NCI-H146 treated with DMSO at 0.1 percent for 48 hours (cell line): ENCODE data around the gene AQR.
"Not testable (repeated sequence)": the region's sequence is repeated elsewhere in the genome, so short reads cannot be mapped to it uniquely, and the experiment has no call there.

Source experiments
- DNase-seq: peaks from one replicate; lab custom pipeline; 2025; ENCODE audit not compliant: unreplicated experiment; lab: John Stamatoyannopoulos, UW

Gene AQR

GRCh38 chr15:34953851-34954250, 15.7 kb downstream of the AQR start:
- no peak for DNase-seq

DNA sequence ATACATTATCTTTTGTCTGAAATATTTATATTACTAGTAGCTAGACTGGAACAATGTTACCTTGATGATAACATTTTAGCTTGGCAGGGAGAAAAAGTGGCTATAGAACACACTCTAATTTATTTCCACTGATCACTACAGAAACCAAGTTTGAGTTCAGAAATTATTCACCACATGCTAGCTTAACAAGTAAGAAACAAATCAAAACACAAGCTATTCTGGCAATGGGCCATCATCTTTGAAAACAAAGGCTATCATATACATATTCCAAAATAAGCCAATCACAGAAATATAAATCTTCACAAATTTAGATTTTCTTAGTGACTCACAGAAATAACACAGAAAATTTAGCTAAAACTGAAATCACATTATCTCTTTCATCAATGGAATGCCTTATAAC, 17.1 kb downstream of the AQR start:
- no peak for DNase-seq

- DNase-seq, result no peak
Measured at GRCh38 chr15:34951993-34952392, 17.5 kb downstream of the AQR start.

DNA sequence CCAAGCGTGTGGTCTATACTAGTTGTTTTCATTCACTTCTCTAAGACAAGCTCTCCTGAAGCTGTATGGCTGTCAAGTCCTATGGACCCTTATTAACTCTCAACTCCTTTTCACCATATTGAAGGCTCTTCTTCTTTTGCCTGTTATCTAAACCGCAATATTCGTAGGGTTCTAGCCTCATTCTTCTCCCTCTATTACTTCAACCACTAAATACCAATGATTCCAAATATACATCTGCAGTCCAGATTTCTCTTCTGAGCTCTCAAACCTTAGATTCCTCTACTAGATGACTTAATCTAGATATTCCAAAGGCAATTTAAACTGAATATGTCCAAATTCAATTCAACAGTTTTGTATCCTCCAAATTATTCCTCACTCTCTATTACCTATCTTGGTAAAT, 24.6 kb downstream of the AQR start:
- DNase-seq, result no peak

- no peak for DNase-seq
Measured at GRCh38 chr15:34943711-34944110, 25.8 kb downstream of the AQR start.

GRCh38 chr15:34943264-34943663, 26.3 kb downstream of the AQR start:
- not testable (repeated sequence) for DNase-seq

DNA sequence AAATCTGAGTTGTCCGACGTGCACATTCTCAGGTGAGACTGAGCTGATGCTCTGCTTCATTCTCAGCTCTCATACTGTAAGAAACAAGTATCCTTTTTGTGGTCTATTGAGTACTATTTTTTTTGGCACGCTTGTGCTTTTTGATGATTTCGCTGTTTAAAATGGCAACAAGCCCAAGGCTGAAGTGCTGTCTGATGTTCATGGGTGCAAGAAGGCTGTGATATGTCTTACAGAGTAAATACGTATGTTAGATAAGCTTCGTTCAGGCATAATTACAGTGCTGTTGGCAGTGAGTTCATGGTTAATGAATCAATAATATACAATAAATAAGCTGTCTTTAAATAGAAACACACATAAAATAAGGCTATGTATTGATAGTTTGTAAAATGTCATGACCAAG, 27.2 kb downstream of the AQR start:
- DNase-seq, result no peak

- no peak for DNase-seq
Measured at GRCh38 chr15:34941831-34942230, 27.7 kb downstream of the AQR start.

DNA sequence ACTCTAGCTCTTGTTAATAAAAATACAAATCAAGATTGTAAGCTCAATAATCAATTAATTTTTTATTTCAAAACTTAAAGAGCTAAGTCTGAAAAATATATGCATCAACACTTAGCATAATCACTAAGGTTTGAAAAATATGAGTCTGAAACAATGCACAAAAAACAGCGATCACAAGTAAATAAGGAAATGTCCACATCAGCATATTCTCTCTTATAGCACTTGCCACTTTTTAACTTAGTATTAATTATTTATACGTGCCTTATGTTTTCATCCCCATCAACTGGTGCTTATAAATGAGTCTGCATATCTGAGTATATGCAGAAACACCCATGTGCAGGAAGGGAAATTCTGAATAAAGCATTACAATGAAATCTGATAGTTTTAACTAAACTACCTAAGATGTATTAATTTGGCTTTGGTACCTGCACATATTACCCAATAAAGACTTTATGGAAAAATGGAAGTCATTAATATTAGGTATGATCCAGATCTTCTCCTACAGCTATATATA, 28.3 kb downstream of the AQR start:
- DNase-seq, result no peak

DNA sequence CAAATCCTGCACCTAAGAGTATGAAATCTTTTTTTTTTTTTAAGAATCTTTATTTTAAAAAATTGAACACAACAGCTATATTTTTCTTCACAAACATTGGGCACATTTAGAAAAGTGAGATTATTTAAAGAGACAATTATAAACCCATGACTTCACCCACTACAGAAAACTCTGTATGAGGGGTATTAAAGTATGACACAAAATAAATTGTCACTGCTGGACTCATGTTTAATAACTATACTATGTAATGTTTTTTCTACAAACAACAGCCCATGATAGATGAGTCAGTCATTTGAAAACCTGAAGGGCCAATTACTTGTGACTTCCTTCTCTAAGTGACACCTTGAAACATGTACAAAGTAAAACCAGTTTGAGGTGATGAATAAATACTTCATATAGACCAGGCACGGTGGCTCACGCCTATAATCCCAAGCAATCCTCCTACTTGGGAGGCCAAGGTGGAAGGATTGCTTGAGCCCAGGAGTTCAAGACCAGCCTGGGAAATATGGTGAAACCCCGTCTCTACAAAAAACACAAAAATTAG, 36.0 kb downstream of the AQR start:
- no peak for DNase-seq

GRCh38 chr15:34928349-34928748, 41.2 kb downstream of the AQR start:
- not testable (repeated sequence) for DNase-seq

GRCh38 chr15:34927726-34928125, 41.8 kb downstream of the AQR start:
- DNase-seq, result no peak

- no peak for DNase-seq
Measured at GRCh38 chr15:34914317-34914716, 55.2 kb downstream of the AQR start.

DNA sequence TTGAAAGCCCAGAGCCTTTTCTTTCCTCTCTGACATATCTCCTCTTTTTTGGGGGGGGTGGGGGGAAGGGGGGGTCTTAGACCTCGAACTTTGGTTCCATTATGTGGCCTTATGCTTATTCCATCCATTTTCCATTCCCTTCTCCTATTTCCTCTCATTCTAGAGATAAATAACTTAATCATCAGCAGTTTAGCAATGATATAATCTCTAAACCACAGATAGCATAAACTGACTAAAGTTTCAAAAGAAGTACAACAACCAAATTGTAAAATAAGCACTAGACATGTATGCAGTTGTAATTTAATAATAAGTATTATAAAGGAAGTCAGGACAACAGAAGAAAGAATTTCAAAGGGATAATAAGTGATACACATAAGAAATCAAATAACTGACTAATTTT, 64.5 kb downstream of the AQR start:
- DNase-seq, result no peak

GRCh38 chr15:34904527-34904926, 65.0 kb downstream of the AQR start:
- DNase-seq, result no peak

GRCh38 chr15:34900748-34901147, 68.8 kb downstream of the AQR start:
- peak; percentile 23 for DNase-seq

GRCh38 chr15:34896183-34896582, 73.4 kb downstream of the AQR start:
- DNase-seq, result no peak

GRCh38 chr15:34893967-34894366, 75.6 kb downstream of the AQR start:
- no peak for DNase-seq

DNA sequence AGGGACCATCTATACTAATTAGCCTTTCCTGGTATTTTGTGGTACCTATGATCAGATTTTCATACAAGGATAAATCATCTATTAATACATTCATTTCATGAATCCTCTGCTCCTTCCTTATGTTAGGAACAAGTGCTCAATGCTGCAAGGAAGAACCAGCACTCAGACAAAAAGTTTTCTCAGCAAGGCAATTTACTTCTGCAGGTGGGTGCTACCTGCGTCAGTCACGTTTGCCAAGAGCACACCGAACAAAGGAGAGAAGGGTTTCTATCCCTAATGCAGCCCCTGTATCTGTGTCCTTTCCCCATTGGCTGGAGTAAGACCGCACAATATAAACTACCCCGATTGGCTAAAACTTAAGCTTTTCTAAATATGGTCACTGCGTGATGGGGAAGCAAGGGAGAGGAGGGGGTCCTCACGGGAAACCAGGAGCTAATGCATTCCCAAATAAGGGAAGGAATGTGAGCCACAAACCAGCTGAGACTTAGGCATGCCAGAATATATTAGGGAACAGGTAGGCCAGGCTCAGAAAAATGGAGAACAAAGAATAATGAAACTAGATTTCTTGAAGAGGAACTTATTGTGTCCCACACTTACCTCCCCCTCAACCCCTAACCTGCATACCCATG, 76.5 kb downstream of the AQR start:
- DNase-seq, result no peak

- DNase-seq, result no peak
Measured at GRCh38 chr15:34890424-34890823, 79.1 kb downstream of the AQR start.

DNA sequence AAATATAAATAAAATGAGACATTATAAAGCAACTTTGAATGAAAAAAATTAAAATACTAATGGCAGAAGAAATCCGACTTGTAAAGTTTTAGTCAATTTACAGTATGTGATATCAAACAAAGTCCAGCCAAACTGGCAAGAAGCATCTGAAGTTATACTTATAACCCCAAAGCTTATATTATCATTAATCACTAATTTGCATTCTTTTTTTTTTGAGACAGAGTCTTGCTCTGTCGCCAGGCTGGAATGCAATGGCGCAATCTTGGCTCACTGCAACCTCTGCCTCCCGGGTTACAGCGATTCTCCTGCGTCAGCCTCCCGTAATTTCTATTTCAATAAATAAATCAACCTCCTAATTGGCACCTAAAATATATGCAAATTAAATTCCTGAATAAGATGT, 80.1 kb downstream of the AQR start:
- no peak for DNase-seq

GRCh38 chr15:34886134-34886533, 83.4 kb downstream of the AQR start:
- DNase-seq, result no peak

GRCh38 chr15:34883633-34884032, 85.9 kb downstream of the AQR start:
- no peak for DNase-seq
